ENCODE data around the gene HNRNPAB. TPM values are rescaled to one million over a fixed set of nuclear protein-coding genes. Genes with fewer than 3 reads are reported as not detected.
"Not testable (repeated sequence)": the region's sequence is repeated elsewhere in the genome, so short reads cannot be mapped to it uniquely, and the experiment has no call there.

HNRNPAB gene
- total RNA-seq, 1 donor from 2014 or later: 199 TPM

GRCh38 chr5:178252258-178252657, 47.9 kb downstream of the HNRNPAB start:
- no peaks in the 10 kb centered on the region for H3K9me3 Mint-ChIP-seq (ENCODE audit: unreplicated experiment)
- no peak overlapping the region for H2AFZ ChIP-seq (ENCODE audit: low read depth, low read length)
- peaks cover 16% of the 10 kb centered on the region for H3K27me3 Mint-ChIP-seq (ENCODE audit: low read depth, unreplicated experiment)
- no peaks in the 10 kb centered on the region for H3K27me3 ChIP-seq (ENCODE audit: insufficient read depth, low read length)
- H3K36me3 ChIP-seq (ENCODE audit: insufficient read depth, low read length): no peaks in the 10 kb centered on the region
- FAIRE-seq (no peak), DNase-seq (ENCODE audit: low read depth) (no peak)
- H3K27ac ChIP-seq (ENCODE audit: low read depth, low read length): no peak overlapping the region
- H3K4me3 Mint-ChIP-seq (ENCODE audit: unreplicated experiment): no peak overlapping the region
- TF ChIP-seq EZH2 (IDR thresholded peaks at IDR 0.05; ENCODE audit: insufficient read depth, low read length): no peak
- TF ChIP-seq CTCF (IDR thresholded peaks at IDR 0.05; ENCODE audit: insufficient read depth, low read depth, low read length): no peak
- H3K4me3 ChIP-seq (ENCODE audit: insufficient read depth, low read depth, low read length): no peak overlapping the region
- H3K9ac ChIP-seq (ENCODE audit: low read length): no peak overlapping the region
- no peaks in the 10 kb centered on the region for H3K36me3 Mint-ChIP-seq (ENCODE audit: low read depth, unreplicated experiment)
- no peaks in the 10 kb centered on the region for H3K79me2 ChIP-seq (ENCODE audit: insufficient read depth, low read length)
- H3K4me2 ChIP-seq (ENCODE audit: low read length): no peak overlapping the region
- no peaks in the 10 kb centered on the region for H4K20me1 ChIP-seq (ENCODE audit: insufficient read depth, low read length)
- peaks cover 2% of the 10 kb centered on the region for H3K4me1 Mint-ChIP-seq (ENCODE audit: low read depth, unreplicated experiment)
- no peaks in the 10 kb centered on the region for H3K9me3 ChIP-seq (ENCODE audit: insufficient read depth, low read depth, low read length)
- no peak overlapping the region for H3K27ac Mint-ChIP-seq (ENCODE audit: unreplicated experiment)
- H3K4me1 ChIP-seq (ENCODE audit: insufficient read depth, low read length): no peaks in the 10 kb centered on the region

- DNase-seq (ENCODE audit: low read depth): not testable (repeated sequence)
Observed at GRCh38 chr5:178253632-178254031, 49.3 kb downstream of the HNRNPAB start.

GRCh38 chr5:178256746-178257145, 52.4 kb downstream of the HNRNPAB start:
- H3K79me2 ChIP-seq (ENCODE audit: insufficient read depth, low read length): no peaks in the 10 kb centered on the region
- H2AFZ ChIP-seq (ENCODE audit: low read depth, low read length): no peak overlapping the region
- H3K4me3 ChIP-seq (ENCODE audit: insufficient read depth, low read depth, low read length): no peak overlapping the region
- no peaks in the 10 kb centered on the region for H4K20me1 ChIP-seq (ENCODE audit: insufficient read depth, low read length)
- H3K36me3 ChIP-seq (ENCODE audit: insufficient read depth, low read length): no peaks in the 10 kb centered on the region
- Mint-ChIP-seq H3K36me3 (ENCODE audit: low read depth, unreplicated experiment) (no peaks in the 10 kb centered on the region), H3K27ac (ENCODE audit: unreplicated experiment) (no peak overlapping the region), H3K4me3 (ENCODE audit: unreplicated experiment) (no peak overlapping the region), H3K27me3 (ENCODE audit: low read depth, unreplicated experiment) (peaks cover 18% of the 10 kb centered on the region), H3K4me1 (ENCODE audit: low read depth, unreplicated experiment) (no peaks in the 10 kb centered on the region), H3K9me3 (ENCODE audit: unreplicated experiment) (no peaks in the 10 kb centered on the region)
- no peaks in the 10 kb centered on the region for H3K27me3 ChIP-seq (ENCODE audit: insufficient read depth, low read length)
- no peak overlapping the region for H3K27ac ChIP-seq (ENCODE audit: low read depth, low read length)
- FAIRE-seq (no peak), DNase-seq (ENCODE audit: low read depth) (no peak)
- no peak overlapping the region for H3K9ac ChIP-seq (ENCODE audit: low read length)
- H3K4me1 ChIP-seq (ENCODE audit: insufficient read depth, low read length): no peaks in the 10 kb centered on the region
- H3K4me2 ChIP-seq (ENCODE audit: low read length): no peak overlapping the region
- H3K9me3 ChIP-seq (ENCODE audit: insufficient read depth, low read depth, low read length): no peaks in the 10 kb centered on the region
- no peak for TF ChIP-seq CTCF (IDR thresholded peaks at IDR 0.05; ENCODE audit: insufficient read depth, low read depth, low read length)
- no peak for TF ChIP-seq EZH2 (IDR thresholded peaks at IDR 0.05; ENCODE audit: insufficient read depth, low read length)

More at GRCh38 chr5:178253632-178254031, 49.3 kb downstream of the HNRNPAB start:
- not testable (repeated sequence) for H2AFZ ChIP-seq (ENCODE audit: low read depth, low read length); H3K4me1 ChIP-seq (ENCODE audit: insufficient read depth, low read length); H3K9me3 Mint-ChIP-seq (ENCODE audit: unreplicated experiment); H3K36me3 ChIP-seq (ENCODE audit: insufficient read depth, low read length); H4K20me1 ChIP-seq (ENCODE audit: insufficient read depth, low read length); H3K27ac ChIP-seq (ENCODE audit: low read depth, low read length); H3K9me3 ChIP-seq (ENCODE audit: insufficient read depth, low read depth, low read length); H3K4me3 ChIP-seq (ENCODE audit: insufficient read depth, low read depth, low read length); H3K4me1 Mint-ChIP-seq (ENCODE audit: low read depth, unreplicated experiment); H3K4me2 ChIP-seq (ENCODE audit: low read length); H3K36me3 Mint-ChIP-seq (ENCODE audit: low read depth, unreplicated experiment); H3K9ac ChIP-seq (ENCODE audit: low read length); H3K27me3 ChIP-seq (ENCODE audit: insufficient read depth, low read length); FAIRE-seq; H3K4me3 Mint-ChIP-seq (ENCODE audit: unreplicated experiment); H3K79me2 ChIP-seq (ENCODE audit: insufficient read depth, low read length); H3K27ac Mint-ChIP-seq (ENCODE audit: unreplicated experiment)
- peaks cover 14% of the 10 kb centered on the region for H3K27me3 Mint-ChIP-seq (ENCODE audit: low read depth, unreplicated experiment)
